ENCODE measurements around the gene HSPA6.

- TF ChIP-seq POLR2A (IDR thresholded peaks at IDR 0.05) = no peak
- TF ChIP-seq CTCF (IDR thresholded peaks at IDR 0.05) = no peak
Observed at GRCh38 chr1:161482610-161483009, 41.7 kb upstream of the HSPA6 start.
